ENCODE measurements around the gene GOLGA6L24.
"Not testable (repeated sequence)": the region's sequence is repeated elsewhere in the genome, so short reads cannot be mapped to it uniquely, and the experiment has no call there.

Gene GOLGA6L24

DNA sequence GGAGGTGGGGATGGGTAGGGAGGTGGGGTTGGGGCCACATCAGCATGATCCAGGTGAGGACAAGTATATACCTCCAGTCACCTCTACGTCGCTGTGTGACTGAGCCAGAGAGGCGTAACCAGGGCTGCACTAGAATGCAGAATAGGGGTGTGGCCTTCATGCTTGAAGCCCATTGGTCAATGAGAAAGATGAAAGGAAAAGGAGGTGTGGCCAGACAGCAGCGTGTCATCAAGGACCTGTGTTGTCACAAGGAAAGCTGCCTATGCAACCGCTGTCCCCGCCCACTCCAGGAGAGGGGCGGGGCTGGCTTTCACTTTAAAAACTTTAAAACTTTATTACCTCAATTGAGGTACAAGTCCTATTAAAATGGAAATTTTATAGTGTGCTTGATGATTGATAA lies at the start of gene GOLGA6L24:
Gene GOLGA6L24, minus strand, starts transcription at position 101 of the 400 bp plus-strand sequence. Its CDS starts 61 bp downstream, at position 40.
- not testable (repeated sequence) for DNase-seq (ENCODE audit: low read depth in 2 of 2, low spot score in 1 of 2)

- DNase-seq (ENCODE audit: low read depth in 2 of 2, low spot score in 1 of 2), result not testable (repeated sequence)
Observed at GRCh38 chr15:28402774-28403435, 45.0 kb upstream of the GOLGA6L24 start.

DNA sequence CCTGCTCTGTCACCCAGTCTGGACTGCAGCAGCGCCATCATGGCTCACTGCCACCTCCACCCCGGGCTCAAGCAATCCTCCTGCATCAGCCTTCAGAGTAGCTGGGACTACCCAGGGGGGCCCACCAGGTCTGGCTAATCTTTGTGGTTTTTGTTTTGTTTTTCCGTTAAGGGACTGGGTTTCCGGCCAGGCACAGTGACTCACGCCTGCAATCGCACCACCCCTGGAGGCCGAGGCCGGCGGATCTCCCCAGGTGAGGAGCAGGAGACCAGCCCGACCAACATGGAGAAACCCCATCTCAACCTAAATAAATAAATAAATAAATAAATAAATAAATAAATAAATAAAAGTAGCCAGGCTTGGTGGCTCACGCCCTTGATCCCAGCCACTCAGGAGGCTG lies 38.1 kb upstream of the GOLGA6L24 start:
- not testable (repeated sequence) for DNase-seq (ENCODE audit: low read depth in 2 of 2, low spot score in 1 of 2)

GRCh38 chr15:28380053-28380452 lies 22.2 kb upstream of the GOLGA6L24 start:
- DNase-seq (ENCODE audit: low read depth in 2 of 2, low spot score in 1 of 2), result not testable (repeated sequence)

DNA sequence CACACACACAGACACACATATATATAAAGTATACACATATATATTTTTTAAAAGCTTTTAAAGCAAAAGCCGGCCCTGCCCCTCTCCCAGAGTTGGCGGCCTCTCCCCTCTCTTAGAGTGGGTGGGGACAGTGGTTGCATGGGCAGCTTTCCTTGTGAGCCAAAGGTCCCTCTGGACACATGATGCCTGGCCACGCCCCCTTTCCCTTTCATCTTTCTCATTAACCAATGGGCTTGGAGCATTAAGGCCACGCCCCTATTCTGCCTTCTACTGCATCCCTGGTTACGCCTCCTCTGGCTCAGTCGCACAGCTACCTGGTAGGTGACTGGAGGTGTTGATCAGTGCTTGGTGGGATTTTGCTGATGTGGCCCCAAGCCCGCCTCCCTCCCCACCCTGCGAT lies 20.5 kb upstream of the GOLGA6L24 start, which contains the start of gene GOLGA8F:
Gene GOLGA8F, plus strand, starts transcription at position 301 of the 400 bp plus-strand sequence. Its CDS starts 98 bp downstream, at position 399.
- DNase-seq (ENCODE audit: low read depth in 2 of 2, low spot score in 1 of 2), result not testable (repeated sequence)

DNA sequence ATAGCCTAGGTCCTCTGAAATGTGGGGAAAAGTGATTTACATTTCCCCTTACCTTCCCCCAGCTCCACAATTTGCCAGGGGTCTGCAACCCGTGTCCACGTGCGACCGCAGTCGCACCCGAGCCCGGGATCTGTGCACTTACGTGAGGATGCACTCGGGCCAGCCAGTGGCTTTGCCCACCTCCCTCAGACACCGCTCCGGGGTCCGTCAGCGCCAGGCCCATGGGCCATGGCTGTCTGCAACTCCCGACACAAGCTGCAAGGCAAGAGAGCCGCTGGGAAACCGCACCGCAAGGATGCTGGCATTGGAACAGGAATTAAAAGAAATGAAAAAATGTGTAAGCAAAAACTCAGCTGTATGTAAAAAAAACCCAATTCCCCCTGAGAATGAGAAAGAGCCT lies 7.6 kb upstream of the GOLGA6L24 start:
- not testable (repeated sequence) for DNase-seq (ENCODE audit: low read depth in 2 of 2, low spot score in 1 of 2)

DNA sequence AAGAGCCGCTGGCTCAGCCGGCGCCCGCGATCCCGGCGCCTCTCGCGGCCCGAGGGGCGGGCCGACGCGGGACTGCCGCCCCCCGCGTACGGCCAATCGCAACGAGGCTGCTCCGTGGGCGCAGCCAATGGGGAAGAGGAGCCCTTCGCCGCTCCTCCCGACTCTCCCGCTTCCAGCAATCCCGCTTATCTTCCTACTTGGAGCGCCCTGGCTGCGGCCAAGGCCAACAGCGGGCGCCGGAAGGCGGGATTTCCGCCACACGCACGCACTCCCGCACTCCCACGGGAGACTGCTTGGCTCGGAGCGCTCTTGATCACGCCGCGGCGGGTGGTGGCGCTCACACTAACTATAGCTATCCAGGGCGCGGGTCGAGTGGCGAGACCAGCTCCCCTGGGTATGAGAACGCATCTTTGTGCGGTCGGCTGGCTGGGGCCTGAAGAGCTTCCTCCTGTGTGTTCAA lies 35.7 kb downstream of the GOLGA6L24 start, which contains the start of gene HERC2:
Gene HERC2, minus strand, starts transcription at position 51 of the 460 bp plus-strand sequence. CDS start 746 bp downstream, outside the sequence.
- not testable (repeated sequence) for DNase-seq (ENCODE audit: low read depth in 2 of 2, low spot score in 1 of 2)

DNA sequence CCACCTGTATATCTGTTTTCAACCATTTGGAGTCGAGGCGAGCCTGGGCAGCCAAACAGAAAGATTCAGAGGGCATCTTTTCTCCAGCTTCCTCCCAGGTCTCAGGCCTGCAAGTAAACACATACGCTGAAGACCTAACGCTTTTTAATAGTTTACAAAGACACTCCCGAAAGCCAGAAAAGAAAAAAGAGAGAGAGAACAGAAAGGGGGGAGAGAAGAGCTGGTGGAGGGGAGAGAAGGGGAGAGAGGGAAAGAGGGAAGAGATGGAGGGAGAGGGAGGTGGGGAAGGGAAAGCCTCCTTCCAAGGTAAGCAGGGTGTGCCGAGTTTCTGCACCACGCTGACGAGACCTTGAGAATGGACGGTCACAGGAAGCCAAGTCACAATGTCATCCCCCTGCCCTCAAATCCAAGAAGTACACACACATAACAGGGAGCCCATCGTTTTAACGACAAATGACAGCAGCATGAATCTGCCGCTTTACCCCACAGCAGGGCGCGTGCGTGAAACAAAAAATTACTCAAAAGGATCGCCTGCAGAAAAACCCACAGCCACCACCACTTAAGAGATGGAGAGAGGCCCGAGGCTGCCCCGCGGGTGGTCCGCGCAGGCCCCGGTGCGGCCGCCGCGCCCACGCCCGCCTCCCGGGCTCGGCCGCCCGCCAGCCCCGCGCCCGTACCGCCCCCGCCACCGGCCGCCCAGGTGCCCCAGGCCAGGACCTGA lies 36.4 kb downstream of the GOLGA6L24 start:
- not testable (repeated sequence) for DNase-seq (ENCODE audit: low read depth in 2 of 2, low spot score in 1 of 2)

DNA sequence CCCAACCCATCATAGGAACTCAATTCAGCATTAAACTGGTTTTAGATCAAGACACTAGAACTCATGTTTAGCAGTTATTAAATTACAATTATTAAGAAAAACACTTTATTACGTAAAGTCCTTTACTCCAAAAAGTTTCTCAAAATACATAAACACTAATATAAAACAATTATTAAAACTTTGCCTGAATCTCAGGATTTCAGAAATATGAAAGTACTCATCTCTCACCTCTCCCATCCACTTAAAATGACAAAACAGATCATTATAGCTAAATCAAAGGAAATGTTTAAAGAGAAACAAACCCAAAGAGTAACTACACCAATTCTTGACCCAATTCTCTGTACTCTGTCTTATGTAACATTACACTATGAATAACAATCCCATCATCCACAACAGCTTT lies 38.2 kb downstream of the GOLGA6L24 start:
- DNase-seq (ENCODE audit: low read depth in 2 of 2, low spot score in 1 of 2), result not testable (repeated sequence)

GRCh38 chr15:28318828-28319227 lies 39.1 kb downstream of the GOLGA6L24 start:
- DNase-seq (ENCODE audit: low read depth in 2 of 2, low spot score in 1 of 2), result not testable (repeated sequence)

DNA sequence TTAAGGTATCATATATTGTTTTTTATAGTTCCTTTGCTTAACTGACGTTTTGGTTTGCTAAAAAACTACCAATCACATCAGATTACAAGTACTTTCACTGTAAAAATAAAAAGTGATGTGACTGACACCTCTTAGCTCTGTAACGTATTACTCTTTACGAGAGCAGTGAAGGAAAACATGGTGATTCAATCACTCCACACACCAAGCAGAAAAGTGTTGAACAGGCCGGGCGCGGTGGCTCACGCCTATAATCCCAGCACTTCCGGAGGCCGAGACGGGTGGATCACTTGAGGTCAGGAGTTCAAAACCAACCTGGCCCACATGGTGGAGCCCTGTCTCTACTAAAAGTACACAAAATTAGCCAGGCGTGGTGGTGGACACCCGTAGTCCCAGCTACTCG lies 39.8 kb downstream of the GOLGA6L24 start:
- not testable (repeated sequence) for DNase-seq (ENCODE audit: low read depth in 2 of 2, low spot score in 1 of 2)

DNA sequence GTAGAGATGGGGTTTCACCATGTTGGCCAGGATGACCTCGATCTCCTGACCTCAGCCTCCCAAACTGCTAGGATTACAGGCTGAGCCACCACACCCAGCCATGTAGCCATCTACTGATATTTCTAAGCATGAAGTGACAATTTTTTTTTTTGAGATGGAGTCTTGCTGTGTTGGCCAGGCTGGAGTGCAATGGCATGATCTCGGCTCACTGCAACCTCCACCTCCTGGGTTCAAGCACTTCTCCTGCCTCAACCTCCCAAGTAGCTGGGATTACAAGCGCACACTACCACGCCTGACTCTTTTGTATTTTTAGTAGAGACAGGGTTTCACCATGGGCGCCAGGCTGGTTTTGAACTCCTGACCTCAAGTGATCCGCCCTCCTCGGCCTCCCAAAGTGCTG lies 40.9 kb downstream of the GOLGA6L24 start:
- DNase-seq (ENCODE audit: low read depth in 2 of 2, low spot score in 1 of 2), result not testable (repeated sequence)

- not testable (repeated sequence) for DNase-seq (ENCODE audit: low read depth in 2 of 2, low spot score in 1 of 2)
Observed at GRCh38 chr15:28310454-28310853, 47.4 kb downstream of the GOLGA6L24 start.

DNA sequence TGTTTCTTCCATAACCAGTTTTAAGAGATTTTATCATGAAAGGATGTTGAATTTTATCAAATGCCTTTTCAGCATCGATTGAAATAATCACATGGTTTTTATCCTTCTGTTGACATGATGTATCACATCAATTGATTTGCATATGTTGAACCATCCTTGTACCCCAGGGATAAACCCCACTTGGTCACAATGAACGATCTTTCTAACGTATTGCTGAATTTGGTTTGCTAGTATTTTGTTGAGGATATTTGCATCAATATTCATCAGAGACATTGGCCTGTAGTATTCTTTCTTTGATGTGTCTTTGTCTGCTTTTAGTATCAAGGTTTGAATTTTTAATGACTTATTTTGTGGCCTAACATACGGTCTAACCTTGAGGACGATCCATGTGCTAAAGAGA lies 49.2 kb downstream of the GOLGA6L24 start:
- DNase-seq (ENCODE audit: low read depth in 2 of 2, low spot score in 1 of 2), result not testable (repeated sequence)
